Esophagus muscularis mucosa (tissue), 3 donors: ENCODE data around the gene AKIP1.

ENCODE experiments used
- POLR2A ChIP-seq: fragments of 450-650 bp; IDR thresholded peaks from one replicate; pipeline ENCODE4 v1.6.1; 2017; ENCODE audit warnings: antibody characterized with exemption, moderate library complexity, mild to moderate bottlenecking, low read depth
- TF ChIP-seq, protein P1 (sequence below), 3 experiments: fragments of 200-600 bp in 2 of 3; fragments of 450-650 bp in 1 of 3; sonication (generic) in 2 of 3; IDR thresholded peaks; one replicate each; pipeline ENCODE4 v1.5.1; 2017 to 2019; ENCODE audit warnings: antibody characterized with exemption in 3 of 3, mild to moderate bottlenecking in 2 of 3, moderate library complexity in 1 of 3

DNA sequence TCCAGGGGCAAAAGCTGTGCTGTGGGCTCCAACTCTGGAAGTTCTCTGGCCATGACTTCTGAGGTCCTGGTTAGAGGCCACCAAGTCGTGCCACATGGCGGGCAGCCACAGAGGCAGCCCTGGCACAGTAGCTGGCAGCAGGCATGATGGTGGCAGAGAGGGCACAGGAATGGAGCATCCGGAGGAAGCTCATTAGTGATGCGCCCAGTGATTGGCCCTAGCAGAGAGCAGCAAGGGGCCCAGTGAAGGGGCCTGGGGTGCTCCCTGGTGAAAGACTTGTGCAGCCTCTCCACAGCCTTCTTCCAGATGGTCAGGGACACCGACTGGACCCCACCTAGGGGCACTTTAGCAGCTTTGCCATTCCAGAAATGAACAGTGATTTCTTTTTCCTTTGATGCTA is 14.7 kb downstream of the AKIP1 start:
- TF ChIP-seq, protein P1, sequence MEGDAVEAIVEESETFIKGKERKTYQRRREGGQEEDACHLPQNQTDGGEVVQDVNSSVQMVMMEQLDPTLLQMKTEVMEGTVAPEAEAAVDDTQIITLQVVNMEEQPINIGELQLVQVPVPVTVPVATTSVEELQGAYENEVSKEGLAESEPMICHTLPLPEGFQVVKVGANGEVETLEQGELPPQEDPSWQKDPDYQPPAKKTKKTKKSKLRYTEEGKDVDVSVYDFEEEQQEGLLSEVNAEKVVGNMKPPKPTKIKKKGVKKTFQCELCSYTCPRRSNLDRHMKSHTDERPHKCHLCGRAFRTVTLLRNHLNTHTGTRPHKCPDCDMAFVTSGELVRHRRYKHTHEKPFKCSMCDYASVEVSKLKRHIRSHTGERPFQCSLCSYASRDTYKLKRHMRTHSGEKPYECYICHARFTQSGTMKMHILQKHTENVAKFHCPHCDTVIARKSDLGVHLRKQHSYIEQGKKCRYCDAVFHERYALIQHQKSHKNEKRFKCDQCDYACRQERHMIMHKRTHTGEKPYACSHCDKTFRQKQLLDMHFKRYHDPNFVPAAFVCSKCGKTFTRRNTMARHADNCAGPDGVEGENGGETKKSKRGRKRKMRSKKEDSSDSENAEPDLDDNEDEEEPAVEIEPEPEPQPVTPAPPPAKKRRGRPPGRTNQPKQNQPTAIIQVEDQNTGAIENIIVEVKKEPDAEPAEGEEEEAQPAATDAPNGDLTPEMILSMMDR (IDR thresholded peaks at IDR 0.05), result no peak
- no peak for TF ChIP-seq POLR2A
